WTC11 (cell line): ENCODE data around the gene PRTN3.

ENCODE experiments used
- ATF1 ChIP-seq: sonication (generic); formaldehyde crosslinking; IDR thresholded peaks from 2 replicates; pipeline ENCODE4 v1.8.1; 2023; ENCODE audit warnings: mild to moderate bottlenecking, moderate library complexity, missing genetic modification reagents
- CREB1 ChIP-seq: sonication (generic); formaldehyde crosslinking; IDR thresholded peaks from 2 replicates; pipeline ENCODE4 v1.8.0; 2023; ENCODE audit warnings: mild to moderate bottlenecking, missing genetic modification reagents
- ETV6 ChIP-seq: sonication (generic); formaldehyde crosslinking; IDR thresholded peaks from 2 replicates; pipeline ENCODE4 v1.8.1; 2022; ENCODE audit warnings: mild to moderate bottlenecking, missing genetic modification reagents
- FOXK1 ChIP-seq: sonication (generic); formaldehyde crosslinking; IDR thresholded peaks from 2 replicates; pipeline ENCODE4 v1.8.0; 2022; ENCODE audit warnings: mild to moderate bottlenecking, moderate library complexity, missing genetic modification reagents
- TEAD4 ChIP-seq: sonication (generic); formaldehyde crosslinking; IDR thresholded peaks from 2 replicates; pipeline ENCODE4 v1.8.0; 2022; ENCODE audit warnings: mild to moderate bottlenecking, missing genetic modification reagents
- ZNF121 ChIP-seq: sonication (generic); formaldehyde crosslinking; IDR thresholded peaks from 2 replicates; pipeline ENCODE4 v1.8.0; 2023; ENCODE audit warnings: missing genetic modification reagents
- TF ChIP-seq, protein P1 (sequence below): sonication (generic); formaldehyde crosslinking; IDR thresholded peaks from 2 replicates; pipeline ENCODE4 v1.8.1; 2022; ENCODE audit warnings: mild to moderate bottlenecking, moderate library complexity, missing genetic modification reagents
- TF ChIP-seq, protein P2 (sequence below): fragments of 200-600 bp; IDR thresholded peaks from 2 replicates; pipeline ENCODE4 v1.8.0; 2022; ENCODE audit warnings: antibody characterized with exemption
- TF ChIP-seq, protein P3 (sequence below): sonication (generic); formaldehyde crosslinking; IDR thresholded peaks from 2 replicates; pipeline ENCODE4 v1.8.0; 2022; ENCODE audit warnings: mild to moderate bottlenecking, missing genetic modification reagents
- TF ChIP-seq, protein P4 (sequence below): fragments of 250-450 bp; sonication (Bioruptor Pico); IDR thresholded peaks from 2 replicates; pipeline ENCODE4 v1.9.0; 2021; ENCODE audit warnings: moderate library complexity, mild to moderate bottlenecking, inconsistent platforms, borderline replicate concordance
- TF ChIP-seq, protein P5 (sequence below): sonication (generic); formaldehyde crosslinking; IDR thresholded peaks from 2 replicates; pipeline ENCODE4 v1.8.1; 2022; ENCODE audit warnings: low read depth, mild to moderate bottlenecking, moderate library complexity, missing genetic modification reagents, borderline replicate concordance

DNA sequence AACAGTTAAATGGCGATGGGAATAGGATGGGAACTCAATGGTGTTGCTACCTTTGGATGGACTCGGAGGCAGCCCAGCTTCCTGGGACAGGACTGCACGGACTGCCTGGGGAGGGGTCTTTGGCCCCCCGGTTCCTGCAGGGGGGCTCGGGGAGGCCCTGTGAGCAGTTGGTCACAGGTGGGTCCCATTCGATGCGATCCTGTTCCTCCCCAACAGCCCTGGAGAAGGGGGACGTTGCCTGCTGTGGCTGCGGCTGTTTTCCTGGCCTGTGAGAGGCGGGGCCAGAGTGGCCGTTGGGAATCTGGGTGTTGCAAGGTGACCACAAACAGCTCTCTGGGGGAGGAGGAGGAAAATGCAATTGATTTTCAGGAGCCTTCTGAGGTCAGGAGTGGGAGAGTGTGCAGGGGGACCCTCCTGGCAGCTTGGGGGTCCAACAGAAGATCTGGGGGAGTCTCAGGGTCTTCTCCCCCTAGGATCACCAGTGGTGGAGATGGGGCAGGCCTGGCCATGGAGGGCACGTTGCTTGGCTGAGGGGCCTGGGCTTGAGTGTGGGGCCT lies 17.2 kb upstream of the PRTN3 start:
- TF ChIP-seq, protein P1, sequence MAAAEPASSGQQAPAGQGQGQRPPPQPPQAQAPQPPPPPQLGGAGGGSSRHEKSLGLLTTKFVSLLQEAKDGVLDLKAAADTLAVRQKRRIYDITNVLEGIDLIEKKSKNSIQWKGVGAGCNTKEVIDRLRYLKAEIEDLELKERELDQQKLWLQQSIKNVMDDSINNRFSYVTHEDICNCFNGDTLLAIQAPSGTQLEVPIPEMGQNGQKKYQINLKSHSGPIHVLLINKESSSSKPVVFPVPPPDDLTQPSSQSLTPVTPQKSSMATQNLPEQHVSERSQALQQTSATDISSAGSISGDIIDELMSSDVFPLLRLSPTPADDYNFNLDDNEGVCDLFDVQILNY (CRISPR knock-in tag), result no peak
- TF ChIP-seq CREB1 (CRISPR knock-in tag) (no peak), FOXK1 (CRISPR knock-in tag) (no peak), ZNF121 (CRISPR knock-in tag) (no peak), ATF1 (CRISPR knock-in tag) (no peak), ETV6 (CRISPR knock-in tag) (no peak), TEAD4 (no peak)
- TF ChIP-seq, protein P2, sequence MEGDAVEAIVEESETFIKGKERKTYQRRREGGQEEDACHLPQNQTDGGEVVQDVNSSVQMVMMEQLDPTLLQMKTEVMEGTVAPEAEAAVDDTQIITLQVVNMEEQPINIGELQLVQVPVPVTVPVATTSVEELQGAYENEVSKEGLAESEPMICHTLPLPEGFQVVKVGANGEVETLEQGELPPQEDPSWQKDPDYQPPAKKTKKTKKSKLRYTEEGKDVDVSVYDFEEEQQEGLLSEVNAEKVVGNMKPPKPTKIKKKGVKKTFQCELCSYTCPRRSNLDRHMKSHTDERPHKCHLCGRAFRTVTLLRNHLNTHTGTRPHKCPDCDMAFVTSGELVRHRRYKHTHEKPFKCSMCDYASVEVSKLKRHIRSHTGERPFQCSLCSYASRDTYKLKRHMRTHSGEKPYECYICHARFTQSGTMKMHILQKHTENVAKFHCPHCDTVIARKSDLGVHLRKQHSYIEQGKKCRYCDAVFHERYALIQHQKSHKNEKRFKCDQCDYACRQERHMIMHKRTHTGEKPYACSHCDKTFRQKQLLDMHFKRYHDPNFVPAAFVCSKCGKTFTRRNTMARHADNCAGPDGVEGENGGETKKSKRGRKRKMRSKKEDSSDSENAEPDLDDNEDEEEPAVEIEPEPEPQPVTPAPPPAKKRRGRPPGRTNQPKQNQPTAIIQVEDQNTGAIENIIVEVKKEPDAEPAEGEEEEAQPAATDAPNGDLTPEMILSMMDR, result no peak
- TF ChIP-seq, protein P3, sequence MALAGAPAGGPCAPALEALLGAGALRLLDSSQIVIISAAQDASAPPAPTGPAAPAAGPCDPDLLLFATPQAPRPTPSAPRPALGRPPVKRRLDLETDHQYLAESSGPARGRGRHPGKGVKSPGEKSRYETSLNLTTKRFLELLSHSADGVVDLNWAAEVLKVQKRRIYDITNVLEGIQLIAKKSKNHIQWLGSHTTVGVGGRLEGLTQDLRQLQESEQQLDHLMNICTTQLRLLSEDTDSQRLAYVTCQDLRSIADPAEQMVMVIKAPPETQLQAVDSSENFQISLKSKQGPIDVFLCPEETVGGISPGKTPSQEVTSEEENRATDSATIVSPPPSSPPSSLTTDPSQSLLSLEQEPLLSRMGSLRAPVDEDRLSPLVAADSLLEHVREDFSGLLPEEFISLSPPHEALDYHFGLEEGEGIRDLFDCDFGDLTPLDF (CRISPR knock-in tag), result no peak
- TF ChIP-seq, protein P4, sequence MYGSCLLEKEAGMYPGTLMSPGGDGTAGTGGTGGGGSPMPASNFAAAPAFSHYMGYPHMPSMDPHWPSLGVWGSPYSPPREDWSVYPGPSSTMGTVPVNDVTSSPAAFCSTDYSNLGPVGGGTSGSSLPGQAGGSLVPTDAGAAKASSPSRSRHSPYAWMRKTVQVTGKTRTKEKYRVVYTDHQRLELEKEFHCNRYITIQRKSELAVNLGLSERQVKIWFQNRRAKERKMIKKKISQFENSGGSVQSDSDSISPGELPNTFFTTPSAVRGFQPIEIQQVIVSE, result no peak
- TF ChIP-seq, protein P5, sequence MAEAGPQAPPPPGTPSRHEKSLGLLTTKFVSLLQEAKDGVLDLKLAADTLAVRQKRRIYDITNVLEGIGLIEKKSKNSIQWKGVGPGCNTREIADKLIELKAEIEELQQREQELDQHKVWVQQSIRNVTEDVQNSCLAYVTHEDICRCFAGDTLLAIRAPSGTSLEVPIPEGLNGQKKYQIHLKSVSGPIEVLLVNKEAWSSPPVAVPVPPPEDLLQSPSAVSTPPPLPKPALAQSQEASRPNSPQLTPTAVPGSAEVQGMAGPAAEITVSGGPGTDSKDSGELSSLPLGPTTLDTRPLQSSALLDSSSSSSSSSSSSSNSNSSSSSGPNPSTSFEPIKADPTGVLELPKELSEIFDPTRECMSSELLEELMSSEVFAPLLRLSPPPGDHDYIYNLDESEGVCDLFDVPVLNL (CRISPR knock-in tag), result no peak
